Loucy (cell line): ENCODE data around the gene EXOC3L1.

ENCODE experiments used
- CTCF ChIP-seq: fragments of 200-600 bp; sonication (generic); conservative IDR thresholded peaks from 2 replicates; pipeline ENCODE4 v1.5.1; 2014; ENCODE audit warnings: mild to moderate bottlenecking, antibody characterized with exemption, low read length
- EZH2phosphoT487 ChIP-seq: fragments of 200-600 bp; IDR thresholded peaks from 2 replicates; pipeline ENCODE4 v1.6.1; 2018; ENCODE audit warnings: antibody characterized with exemption, mild to moderate bottlenecking, moderate library complexity, borderline replicate concordance

GRCh38 chr16:67226804-67227566 lies 37.0 kb upstream of the EXOC3L1 start, which contains the start of gene TMEM208:
- TF ChIP-seq EZH2phosphoT487 (no peak), CTCF (peak; percentile 60)
